HG03103 (cell line): ENCODE data around the gene DEFB131A.
"Not testable (repeated sequence)": the region's sequence is repeated elsewhere in the genome, so short reads cannot be mapped to it uniquely, and the experiment has no call there.

Experiments used
- ATAC-seq: cut with Tn5 transposase; IDR thresholded peaks from one replicate; pipeline ENCODE4 v1.9.1; 2021; ENCODE audit warnings: low read depth; ENCODE audit not compliant: unreplicated experiment

Gene DEFB131A, protein sequence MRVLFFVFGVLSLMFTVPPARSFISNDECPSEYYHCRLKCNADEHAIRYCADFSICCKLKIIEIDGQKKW

GRCh38 chr4:9444114-9444513 lies at the start of gene DEFB131A:
Gene DEFB131A, plus strand, starts transcription at chr4:9444414. Its CDS starts 120 bp downstream, at chr4:9444534.
- not testable (repeated sequence) for ATAC-seq

- ATAC-seq: not testable (repeated sequence)
Observed at GRCh38 chr4:9405774-9406173, 38.4 kb upstream of the DEFB131A start.

- ATAC-seq: not testable (repeated sequence)
Observed at GRCh38 chr4:9406491-9406890, 37.7 kb upstream of the DEFB131A start.

- ATAC-seq: no peak
Observed at GRCh38 chr4:9409793-9410192, 34.4 kb upstream of the DEFB131A start.

DNA sequence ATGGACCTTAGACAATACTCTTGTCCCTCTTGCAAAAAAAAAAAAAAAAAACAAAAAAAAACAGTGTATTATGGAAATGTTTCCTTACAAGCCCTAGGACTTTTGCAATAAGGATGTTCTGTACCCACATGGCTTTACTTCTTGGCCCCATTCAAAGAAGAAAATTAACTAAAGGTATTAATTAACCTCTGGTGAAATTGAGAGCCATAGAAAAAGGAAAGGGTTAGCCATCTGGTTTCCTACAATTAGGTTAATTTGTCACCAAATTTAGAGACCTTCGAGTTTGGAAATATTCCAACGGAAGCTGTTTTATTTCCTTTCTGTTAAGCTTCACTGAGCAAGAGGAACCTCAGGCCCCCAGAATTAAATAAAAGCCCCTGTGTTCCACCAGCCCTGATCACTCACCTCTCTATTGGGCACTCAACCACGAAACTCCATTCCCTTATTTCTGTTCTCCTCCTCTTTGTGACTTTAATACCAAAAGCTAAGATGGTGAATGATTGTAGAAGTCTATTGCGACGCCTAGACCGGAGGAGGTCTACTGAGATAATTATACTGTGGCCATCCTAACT lies 22.2 kb upstream of the DEFB131A start:
- not testable (repeated sequence) for ATAC-seq

DNA sequence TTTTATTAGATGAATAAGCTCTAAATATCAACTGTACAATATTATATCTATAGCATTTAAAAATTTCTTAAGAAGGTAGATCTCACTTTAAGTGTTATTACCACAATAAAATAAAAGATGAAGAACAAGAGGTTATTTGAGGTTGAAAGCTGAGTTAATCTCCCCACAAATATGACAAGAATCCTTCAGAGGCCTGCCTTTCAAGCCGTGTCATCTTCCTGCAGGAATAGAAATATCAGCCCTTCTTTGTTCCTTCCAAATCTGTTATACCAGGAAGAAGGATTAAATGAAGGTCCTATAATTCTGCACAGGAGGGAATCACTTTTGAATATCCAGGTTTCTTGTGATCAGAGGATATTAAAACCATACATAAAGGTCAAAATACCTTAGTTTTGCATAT lies 18.3 kb upstream of the DEFB131A start:
- ATAC-seq: not testable (repeated sequence)

DNA sequence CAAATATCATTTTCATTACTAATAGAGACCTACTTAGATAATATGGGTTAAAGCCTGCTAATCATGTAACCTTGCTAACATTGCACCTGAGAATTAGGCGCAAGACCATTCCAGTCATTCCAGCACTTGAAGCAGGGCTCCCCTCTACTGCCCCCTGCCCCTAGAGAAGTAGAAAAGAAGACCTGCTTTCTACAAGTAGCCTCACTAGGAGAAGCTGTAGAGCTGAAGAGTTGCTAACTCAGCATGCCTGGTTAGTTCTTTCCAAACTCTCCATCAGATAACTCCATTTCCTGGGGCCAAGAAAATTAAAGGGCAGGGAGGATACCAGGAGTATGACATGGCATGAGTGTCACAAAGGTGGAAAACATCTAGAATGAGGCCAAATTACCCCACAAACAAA lies 14.2 kb upstream of the DEFB131A start:
- not testable (repeated sequence) for ATAC-seq

- not testable (repeated sequence) for ATAC-seq
Observed at GRCh38 chr4:9433320-9433719, 10.9 kb upstream of the DEFB131A start.

- not testable (repeated sequence) for ATAC-seq
Observed at GRCh38 chr4:9436728-9437127, 7.5 kb upstream of the DEFB131A start.

- not testable (repeated sequence) for ATAC-seq
Observed at GRCh38 chr4:9442355-9442754, 1.9 kb upstream of the DEFB131A start.

DNA sequence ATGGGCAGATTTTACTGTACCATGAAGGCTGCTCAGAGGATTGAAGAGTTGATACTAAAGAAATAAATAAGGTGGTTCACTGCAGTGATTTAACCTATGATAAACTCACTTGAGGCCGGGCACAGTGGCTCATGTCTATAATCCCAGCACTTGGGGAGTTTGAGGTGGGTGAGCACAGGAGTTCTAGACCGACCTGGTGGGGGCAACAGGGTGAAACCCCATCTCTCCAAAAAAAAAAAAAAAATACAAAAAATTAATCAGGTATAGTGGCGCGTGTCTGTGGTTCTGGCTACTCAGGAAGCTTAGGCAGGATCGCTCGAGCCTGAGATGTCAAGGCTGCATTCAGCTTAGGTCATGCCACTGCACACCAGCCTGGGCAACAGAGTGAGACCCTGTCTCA lies 467 bp downstream of the DEFB131A start:
- not testable (repeated sequence) for ATAC-seq

DNA sequence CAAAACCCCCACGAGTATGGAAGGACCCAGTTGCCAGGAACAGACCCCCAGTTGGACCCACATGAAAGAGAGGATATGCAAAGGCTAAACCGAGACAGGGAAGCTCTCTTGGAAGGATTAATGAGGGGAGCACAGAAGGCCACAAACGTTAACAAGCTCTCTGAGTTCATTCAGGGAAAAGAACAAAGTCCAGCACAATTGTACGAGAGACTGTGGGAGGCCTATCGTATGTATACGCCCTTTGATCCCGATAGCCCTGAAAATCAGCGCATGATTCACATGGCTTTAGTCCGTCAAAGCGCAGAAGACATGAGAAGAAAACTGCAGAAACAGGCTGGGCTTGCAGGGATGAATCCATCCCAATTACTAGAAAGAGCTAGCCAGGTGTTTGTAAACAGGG lies 8.0 kb downstream of the DEFB131A start:
- ATAC-seq: not testable (repeated sequence)

DNA sequence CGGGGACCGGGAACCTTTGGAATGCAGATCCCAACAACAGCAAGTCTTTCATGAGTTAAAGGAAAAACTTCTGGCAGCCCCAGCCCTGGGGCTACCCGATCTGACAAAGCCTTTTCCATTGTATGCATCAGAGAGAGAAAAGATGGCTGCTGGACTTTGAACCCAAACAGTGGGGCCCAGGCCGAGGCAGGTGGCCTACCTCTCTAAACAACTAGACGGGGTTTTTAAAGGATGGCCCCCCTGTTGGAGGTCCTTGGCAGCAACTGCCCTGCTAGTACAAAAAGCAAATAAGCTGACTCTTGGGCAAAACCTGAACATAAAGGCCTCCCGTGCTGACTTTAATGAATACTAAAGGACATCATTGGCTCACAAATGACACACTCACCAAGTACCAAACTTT lies 10.1 kb downstream of the DEFB131A start:
- ATAC-seq: not testable (repeated sequence)

DNA sequence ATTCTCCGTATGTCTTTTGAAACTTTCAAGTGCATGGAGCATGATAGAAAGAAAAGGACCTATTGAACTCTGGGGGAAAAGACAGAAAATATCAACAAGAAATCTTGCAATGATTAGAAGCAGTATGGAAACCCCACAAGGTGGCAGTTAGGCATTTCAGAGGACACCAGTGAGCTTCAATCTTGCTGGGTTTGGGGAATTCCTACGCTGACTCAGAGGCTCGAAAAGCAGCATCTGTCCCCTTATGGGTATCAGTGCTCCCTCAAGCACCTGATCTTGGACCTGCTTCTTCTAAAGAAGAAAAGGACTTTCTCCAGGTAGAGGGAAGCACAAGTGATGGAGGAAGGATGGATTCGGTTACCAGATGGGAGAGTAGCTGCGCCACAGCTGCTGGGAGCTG lies 10.8 kb downstream of the DEFB131A start:
- ATAC-seq: not testable (repeated sequence)

- not testable (repeated sequence) for ATAC-seq
Observed at GRCh38 chr4:9479466-9479865, 35.3 kb downstream of the DEFB131A start.

- not testable (repeated sequence) for ATAC-seq
Observed at GRCh38 chr4:9480066-9480465, 35.9 kb downstream of the DEFB131A start.

GRCh38 chr4:9482871-9483270 lies 38.7 kb downstream of the DEFB131A start:
- ATAC-seq: not testable (repeated sequence)

DNA sequence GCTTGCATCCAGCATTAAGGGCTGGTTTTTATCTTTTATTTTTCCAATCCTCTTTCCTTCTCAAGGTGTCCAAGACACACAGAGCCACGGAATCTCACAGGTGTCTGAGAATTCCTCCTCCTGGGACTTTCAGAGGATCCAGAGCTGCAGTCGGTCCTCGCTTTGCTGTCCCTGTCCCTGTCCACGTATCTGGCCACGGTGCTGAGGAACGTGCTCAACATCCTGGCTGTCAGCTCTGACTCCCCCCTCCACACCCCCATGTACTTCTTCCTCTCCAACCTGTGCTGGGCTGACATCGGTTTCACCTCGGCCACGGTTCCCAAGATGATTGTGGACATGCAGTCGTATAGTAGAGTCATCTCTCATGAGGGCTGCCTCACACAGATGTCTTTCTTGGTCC lies 39.5 kb downstream of the DEFB131A start:
- not testable (repeated sequence) for ATAC-seq

DNA sequence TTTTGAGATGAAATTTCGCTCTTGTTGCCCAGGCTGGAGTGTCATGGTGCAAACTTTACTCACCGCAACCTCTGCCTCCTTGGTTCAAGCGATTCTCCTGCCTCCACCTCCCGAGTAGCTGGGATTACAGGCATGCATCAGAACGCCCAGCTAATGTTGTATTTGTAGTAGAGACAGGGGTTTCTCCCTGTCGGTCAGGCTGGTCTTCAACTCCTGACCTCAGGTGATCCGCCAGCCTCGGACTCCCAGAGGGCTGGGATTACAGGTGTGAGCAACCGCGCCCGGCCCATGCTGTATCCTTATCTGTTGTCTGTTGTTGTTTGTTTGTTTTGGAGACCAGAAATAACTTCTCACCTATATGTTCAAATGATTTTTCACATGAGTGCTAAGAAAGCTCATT lies 42.7 kb downstream of the DEFB131A start:
- ATAC-seq: not testable (repeated sequence)

DNA sequence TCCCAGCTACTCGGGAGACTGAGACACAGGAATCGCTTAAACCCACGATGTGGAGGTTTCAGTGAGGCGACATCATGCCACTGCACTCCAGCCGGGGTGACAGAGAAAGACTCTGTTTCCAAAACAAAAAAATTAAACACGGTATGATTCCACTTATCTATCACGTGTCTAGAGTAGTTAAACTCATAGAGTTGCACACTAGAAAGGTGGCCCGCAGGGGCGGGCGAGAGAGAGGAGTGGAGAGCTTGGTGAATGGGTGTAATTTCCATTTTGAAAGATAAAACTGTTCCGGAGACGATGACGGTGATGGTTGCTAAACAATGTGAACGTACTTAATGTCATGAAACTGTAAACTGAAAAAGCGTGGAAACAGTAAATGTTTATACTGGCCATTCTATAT lies 44.6 kb downstream of the DEFB131A start:
- ATAC-seq: not testable (repeated sequence)

DNA sequence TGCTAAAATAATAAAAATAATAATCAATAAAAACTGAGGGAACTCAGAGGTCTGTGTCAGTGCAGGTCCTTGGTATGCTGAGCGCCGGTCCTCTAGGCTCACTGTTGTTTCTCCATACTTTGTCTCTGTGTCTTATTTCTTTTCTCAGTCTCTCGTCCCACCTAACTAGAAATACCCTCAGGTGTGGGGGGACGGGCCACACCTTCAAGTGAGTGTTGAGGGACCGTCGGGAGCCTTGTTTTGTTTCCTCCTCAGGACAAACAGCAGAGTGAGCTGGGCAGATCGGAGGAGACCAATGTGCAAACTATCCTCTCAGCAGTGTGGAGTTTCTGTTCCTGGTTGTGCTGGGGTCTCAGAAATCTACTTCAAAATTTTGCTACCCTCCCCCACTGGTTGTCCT lies 46.3 kb downstream of the DEFB131A start:
- not testable (repeated sequence) for ATAC-seq

DNA sequence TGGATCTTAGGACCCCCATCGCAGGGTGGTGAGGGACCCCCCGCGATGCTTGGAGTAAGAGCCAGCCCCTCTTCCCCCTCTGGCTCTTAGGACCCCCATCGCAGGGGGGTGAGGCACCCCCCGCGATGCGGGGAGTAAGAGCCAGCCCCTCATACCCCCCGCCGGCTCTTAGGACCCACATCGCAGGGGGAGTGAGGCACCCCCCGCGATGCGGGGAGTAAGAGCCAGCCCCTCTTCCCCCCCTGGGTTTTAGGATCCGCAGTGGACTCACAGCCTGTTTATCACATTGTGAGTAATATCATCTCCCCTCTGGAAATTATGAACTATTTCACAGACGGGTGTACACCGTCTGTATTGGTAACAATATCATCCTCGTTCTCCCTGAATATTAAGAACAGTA lies 46.8 kb downstream of the DEFB131A start:
- ATAC-seq: not testable (repeated sequence)
